Vagina (tissue), 2 donors: ENCODE data around the gene FRA10AC1.

Source experiments
- POLR2A ChIP-seq, 2 donors: fragments of 450-650 bp; IDR thresholded peaks; one replicate each; pipeline ENCODE4 v1.6.1; 2017; ENCODE audit warnings: antibody characterized with exemption in 2 of 2, mild to moderate bottlenecking in 2 of 2, moderate library complexity in 2 of 2
- POLR2AphosphoS5 ChIP-seq, 2 donors: sonication (generic); formaldehyde crosslinking; IDR thresholded peaks; one replicate each; pipeline ENCODE4 v1.9.0; 2017; ENCODE audit warnings: antibody characterized with exemption in 2 of 2, mild to moderate bottlenecking in 2 of 2, low read depth in 1 of 2; ENCODE audit not compliant: insufficient read depth in 1 of 2
- TF ChIP-seq, protein P1 (sequence below), 3 experiments: fragments of 450-650 bp in 2 of 3; fragments of 200-600 bp in 1 of 3; sonication (generic) in 1 of 3; IDR thresholded peaks; one replicate each; pipeline ENCODE4 v1.5.1; 2017 to 2019; ENCODE audit warnings: antibody characterized with exemption in 3 of 3, mild to moderate bottlenecking in 2 of 3, moderate library complexity in 2 of 3

GRCh38 chr10:93678386-93678785, 24.0 kb downstream of the FRA10AC1 start:
- TF ChIP-seq, protein P1, sequence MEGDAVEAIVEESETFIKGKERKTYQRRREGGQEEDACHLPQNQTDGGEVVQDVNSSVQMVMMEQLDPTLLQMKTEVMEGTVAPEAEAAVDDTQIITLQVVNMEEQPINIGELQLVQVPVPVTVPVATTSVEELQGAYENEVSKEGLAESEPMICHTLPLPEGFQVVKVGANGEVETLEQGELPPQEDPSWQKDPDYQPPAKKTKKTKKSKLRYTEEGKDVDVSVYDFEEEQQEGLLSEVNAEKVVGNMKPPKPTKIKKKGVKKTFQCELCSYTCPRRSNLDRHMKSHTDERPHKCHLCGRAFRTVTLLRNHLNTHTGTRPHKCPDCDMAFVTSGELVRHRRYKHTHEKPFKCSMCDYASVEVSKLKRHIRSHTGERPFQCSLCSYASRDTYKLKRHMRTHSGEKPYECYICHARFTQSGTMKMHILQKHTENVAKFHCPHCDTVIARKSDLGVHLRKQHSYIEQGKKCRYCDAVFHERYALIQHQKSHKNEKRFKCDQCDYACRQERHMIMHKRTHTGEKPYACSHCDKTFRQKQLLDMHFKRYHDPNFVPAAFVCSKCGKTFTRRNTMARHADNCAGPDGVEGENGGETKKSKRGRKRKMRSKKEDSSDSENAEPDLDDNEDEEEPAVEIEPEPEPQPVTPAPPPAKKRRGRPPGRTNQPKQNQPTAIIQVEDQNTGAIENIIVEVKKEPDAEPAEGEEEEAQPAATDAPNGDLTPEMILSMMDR (IDR thresholded peaks at IDR 0.05) = no peak
- no peak for TF ChIP-seq POLR2A (IDR thresholded peaks at IDR 0.05)
- TF ChIP-seq POLR2AphosphoS5 (IDR thresholded peaks at IDR 0.05; ENCODE audit: insufficient read depth in 1 of 2, low read depth in 1 of 2) = no peak
